DMS114 treated with DMSO at 0.1 percent for 48 hours (cell line): ENCODE results near the gene MSH5.
"Not testable (repeated sequence)": the region's sequence is repeated elsewhere in the genome, so short reads cannot be mapped to it uniquely, and the experiment has no call there.

Experiments used
- DNase-seq: peaks from one replicate; lab custom pipeline; 2025; ENCODE audit not compliant: unreplicated experiment; lab: John Stamatoyannopoulos, UW

MSH5 gene

GRCh38 chr6:31739639-31740396 lies at the start of gene MSH5:
Gene MSH5, plus strand, starts transcription at chr6:31740005. Its CDS starts 462 bp downstream, at chr6:31740467.
- DNase-seq: peak; percentile 100

GRCh38 chr6:31690231-31691077 lies 49.4 kb upstream of the MSH5 start:
- DNase-seq: no peak

GRCh38 chr6:31691078-31691463 lies 48.7 kb upstream of the MSH5 start:
- DNase-seq: no peak

GRCh38 chr6:31691564-31692108 lies 48.2 kb upstream of the MSH5 start:
- DNase-seq: no peak

DNA sequence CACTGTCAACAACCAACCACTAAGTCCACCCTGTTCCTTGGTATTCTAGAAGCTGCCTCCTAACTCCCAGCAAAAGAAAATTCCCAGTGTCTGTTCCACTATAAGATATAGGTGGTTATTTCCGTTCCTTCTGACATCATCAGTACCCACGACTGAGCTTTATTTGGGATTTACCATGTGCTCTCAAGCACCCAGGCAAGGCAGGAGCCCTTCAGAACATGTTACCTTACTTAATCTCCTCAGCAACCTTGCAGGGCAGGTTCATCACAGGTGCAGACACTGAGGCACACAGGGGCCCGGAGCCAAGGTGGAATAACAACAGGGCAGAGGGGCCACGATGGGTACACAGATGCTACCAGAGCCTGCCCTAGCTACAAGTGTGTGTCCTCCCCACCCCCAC lies 47.5 kb upstream of the MSH5 start:
- no peak for DNase-seq

DNA sequence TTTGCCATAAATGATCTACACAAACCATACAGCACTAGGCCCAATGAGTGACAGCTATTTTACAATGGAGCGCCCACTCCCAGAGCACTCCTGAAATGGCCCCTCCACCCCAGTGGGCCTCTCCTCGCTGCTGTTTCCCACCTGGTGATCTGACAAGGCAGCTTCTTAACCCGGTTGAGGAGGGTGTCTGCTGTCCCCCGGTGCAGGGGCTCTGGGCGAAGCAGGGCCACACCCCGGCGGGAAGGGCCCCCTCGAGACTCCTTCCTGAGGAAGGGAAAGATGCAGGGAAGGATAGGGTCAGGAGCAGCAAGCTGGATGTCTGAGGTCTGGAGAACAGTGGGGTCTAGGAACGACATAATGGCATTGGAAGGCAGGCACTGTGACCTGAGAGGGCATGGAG lies 46.9 kb upstream of the MSH5 start:
- no peak for DNase-seq

GRCh38 chr6:31693535-31693934 lies 46.3 kb upstream of the MSH5 start:
- DNase-seq: no peak

GRCh38 chr6:31697555-31697954 lies 42.2 kb upstream of the MSH5 start:
- no peak for DNase-seq

- DNase-seq: no peak
These were observed 38.9 kb upstream of the MSH5 start for GRCh38 chr6:31700740-31701401.

DNA sequence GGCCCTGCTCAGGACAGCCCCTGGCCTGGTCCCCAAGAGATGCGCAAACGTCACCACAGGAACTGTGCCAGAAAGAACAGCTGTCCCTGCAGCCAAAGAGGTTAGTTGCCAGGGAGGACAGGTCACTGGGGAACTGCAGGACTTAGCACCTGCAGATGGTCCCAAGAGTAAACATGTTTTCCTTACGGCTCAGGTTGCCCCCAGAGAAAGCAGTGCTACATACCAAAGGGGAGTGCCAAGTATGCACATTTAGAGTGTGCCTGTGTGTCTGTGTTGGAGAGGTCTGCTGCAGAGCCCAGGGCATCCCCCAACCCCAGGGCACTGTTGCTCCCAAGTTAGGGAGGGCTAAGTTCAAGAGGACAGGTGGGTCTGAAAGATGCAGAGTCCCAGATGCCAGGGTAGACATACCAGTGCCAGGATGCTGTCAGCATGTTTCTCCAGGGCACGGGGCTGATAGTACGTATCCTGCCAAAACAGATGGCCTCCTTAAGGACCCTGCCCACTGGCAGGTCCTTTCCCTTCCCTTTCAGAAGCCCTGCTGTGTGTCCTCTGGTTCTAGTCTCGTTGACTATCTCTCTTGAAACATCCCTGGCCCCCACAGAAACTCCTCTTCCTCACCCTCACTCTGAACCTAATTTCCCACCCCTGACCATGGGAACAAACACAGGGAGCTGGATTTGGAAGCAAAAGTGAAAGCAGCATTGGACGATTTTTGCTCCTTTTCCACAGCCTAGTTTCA lies 38.0 kb upstream of the MSH5 start:
- no peak for DNase-seq

DNA sequence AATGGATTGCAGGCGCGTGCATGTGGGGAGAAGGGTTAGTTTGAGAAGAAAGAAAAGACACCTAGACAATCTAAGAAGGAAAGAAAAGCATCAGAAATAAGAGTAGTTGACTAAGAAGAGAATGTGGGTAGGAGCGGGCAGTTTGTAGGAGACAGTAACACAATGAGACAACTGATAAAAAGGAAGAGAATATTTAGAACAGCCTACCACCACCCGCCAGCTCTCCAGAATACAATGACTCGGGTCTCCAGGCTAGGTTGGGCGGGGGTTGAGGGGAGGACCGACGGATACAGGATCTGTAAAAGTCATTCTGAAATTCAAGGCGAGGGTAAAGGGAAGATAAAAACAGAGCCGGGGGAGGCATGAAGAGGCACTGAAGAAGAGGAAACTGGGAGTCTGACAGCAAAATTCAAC lies 37.4 kb upstream of the MSH5 start:
- no peak for DNase-seq

DNA sequence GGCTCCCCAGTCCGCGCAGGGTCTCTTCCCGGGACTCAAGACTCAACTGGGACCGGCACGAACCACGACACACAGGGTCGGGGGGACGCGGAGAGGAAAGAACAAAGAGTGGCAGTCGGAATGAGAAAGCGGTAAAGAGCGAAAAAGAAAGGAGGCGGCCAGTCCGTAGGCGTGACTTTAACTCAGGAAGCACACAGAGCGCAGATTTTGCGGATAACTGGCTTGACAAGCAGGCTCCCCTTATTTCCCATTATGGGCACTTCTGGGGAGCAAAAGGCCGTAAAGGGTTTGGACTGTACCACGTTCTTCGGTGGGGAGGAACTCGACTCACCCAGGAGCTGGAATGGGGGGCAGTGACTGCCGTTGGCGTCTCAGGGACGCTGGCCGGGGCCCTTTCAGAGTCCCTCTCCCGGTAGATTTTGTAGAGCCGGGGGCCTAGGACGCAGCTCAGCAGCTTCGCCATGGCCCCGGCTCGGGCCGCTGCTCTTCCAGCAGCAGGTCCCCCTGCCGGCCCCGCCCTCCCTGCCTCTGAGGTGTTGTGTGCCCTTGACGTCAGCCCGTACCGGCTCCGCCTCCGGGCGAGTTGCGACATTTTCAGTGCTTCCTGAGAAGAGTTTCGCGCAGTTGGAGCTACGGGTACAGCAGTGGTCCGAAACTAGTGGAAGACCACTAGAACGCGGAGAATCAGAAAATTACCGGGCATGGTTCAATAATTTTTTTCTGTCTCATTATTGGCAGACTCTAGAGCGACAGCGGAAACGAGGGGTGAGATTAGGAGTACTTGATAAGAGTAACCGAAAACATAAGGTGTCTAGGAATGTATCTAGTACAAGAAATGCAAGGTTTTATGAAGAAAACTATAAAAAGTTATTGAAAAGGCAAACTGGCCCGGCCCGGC lies 36.7 kb upstream of the MSH5 start, which contains the start of gene ABHD16A:
ABHD16A (minus strand) TSS at position 506 of the 898 bp plus-strand sequence; CDS start at position 463, 43 bp downstream.
- peak; percentile 98 for DNase-seq

DNA sequence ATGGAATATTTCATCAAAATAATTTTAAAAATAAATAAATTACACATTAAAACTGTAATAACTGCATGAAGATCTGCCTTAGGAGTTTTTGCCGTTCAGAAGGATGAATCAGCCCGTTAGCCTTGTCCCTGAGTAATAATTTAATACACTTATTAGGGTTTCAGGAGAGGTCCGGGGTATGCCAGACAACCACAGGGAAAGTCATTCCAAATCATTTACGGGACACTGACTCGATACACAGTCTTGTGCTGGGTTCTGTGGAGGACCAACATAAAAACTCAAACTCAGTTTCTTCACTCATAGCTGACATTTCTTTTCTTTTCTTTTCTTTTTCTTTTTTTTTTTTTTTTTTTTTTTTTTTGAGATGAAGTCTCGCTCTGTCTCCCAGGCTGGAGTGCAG lies 33.9 kb upstream of the MSH5 start:
- no peak for DNase-seq

DNA sequence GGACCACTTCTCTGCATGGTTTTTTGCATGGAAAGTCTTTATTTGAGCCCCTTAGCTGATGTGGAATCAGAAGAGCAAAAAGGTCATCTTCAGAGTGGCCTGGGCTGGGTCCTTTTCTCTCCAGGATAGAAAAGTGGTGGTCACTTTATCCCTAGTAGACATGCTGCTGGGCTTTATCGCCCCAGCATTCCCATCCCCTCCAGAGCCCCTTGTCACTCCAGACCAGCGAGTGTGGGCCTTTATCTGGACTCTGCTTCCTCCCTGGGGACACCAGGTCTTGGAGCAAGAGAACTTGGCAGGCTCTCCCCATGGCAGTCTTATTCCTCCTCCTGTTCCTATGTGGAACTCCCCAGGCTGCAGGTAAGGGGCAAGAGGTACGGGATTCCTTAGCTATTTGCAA lies 33.2 kb upstream of the MSH5 start, which contains the start of gene LY6G6F:
LY6G6F (plus strand) TSS at position 268 of the 400 bp plus-strand sequence; CDS start at position 309, 41 bp downstream.
- no peak for DNase-seq

- DNase-seq: no peak
These were observed 32.1 kb upstream of the MSH5 start for GRCh38 chr6:31707701-31708100.

DNA sequence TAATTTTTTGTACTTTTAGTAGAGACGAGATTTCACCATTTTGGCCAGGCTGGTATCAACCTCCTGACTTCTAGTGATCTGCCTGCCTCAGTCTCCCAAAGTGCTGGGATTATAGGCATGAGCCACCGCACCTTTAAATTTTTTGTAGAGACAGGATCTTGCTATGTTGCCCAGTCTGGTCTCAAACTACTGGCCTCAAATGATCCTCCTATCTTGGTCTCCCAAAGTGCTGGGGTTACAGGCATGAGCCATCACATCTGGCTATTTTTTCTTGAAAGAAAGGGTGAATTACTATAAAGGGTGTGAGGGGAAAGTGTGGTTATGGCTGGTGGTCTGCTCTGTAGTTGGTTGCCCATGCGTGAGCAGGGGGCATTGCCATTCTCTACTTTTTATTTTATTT lies 31.6 kb upstream of the MSH5 start:
- DNase-seq: no peak

DNA sequence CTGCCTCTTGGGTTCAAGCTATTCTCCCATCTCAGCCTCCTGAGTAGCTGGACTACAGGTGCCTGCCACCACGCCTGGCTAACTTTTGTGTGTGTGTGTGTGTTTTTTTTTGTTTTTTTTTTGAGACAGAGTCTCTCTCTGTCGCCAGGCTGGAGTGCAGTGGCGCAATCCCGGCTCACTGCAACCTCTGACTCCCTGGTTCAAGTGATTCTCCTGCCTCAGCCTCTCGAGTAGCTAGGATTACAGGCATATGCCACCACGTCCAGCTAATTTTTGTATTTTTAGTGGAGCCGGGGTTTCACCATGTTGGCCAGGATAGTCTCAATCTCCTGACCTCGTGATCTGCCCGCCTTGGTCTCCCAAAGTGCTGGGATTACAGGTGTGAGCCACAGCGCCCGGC lies 30.6 kb upstream of the MSH5 start:
- not testable (repeated sequence) for DNase-seq

GRCh38 chr6:31710523-31711219 lies 29.1 kb upstream of the MSH5 start:
- no peak for DNase-seq

DNA sequence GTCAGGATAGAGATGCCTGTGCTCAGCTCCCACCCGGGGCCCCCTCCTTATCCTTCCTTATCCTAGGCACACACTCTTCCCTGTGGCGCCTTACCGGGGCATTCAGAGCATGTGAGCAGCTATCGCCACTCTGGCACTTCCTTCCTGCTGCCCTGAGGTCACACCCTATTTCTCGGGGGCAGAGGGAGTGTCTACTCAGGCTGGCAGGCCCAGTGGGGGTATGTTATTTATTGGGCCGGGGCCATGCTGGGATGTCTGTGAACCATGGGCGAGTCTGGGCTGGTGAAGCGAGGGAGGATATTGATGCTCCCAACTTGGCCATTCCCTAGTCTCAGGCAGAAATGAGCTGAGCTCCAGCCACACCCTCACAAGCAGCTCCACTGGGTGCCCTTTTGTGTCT lies 28.6 kb upstream of the MSH5 start:
- DNase-seq: no peak
